Calu3 (cell line): Measurements from ENCODE around the gene ADGRF4. TPM values are rescaled to one million over a fixed set of nuclear protein-coding genes. Genes with fewer than 3 reads are reported as not detected.

Experiments used
- BruUV-seq: library from RNA; stranded (reverse); fragments of 400-500 nt; replicated peaks from 2 replicates; lab custom pipeline; 2021; lab: Mats Ljungman, UMichigan
- CTCF ChIA-PET: fragments of 300-600 bp; sonication (Branson Sonifier 250); formaldehyde crosslinking; loops from one replicate; lab custom pipeline; 2022; ENCODE audit warnings: antibody characterized with exemption; lab: Charles Lee
- DNase-seq: peaks from one replicate; pipeline ENCODE4 v3.0.0; 2022
- H3K27ac Mint-ChIP-seq: one replicate; pipeline ENCODE4 v1.8.0; 2022; ENCODE audit warnings: mixed read lengths; ENCODE audit not compliant: unreplicated experiment
- H3K27me3 Mint-ChIP-seq: one replicate; pipeline ENCODE4 v1.8.0; 2022; ENCODE audit warnings: mixed read lengths; ENCODE audit not compliant: unreplicated experiment
- H3K36me3 Mint-ChIP-seq: one replicate; pipeline ENCODE4 v1.8.0; 2022; ENCODE audit warnings: mild to moderate bottlenecking, moderate library complexity, mixed read lengths; ENCODE audit not compliant: insufficient read depth, unreplicated experiment
- H3K4me1 Mint-ChIP-seq: one replicate; pipeline ENCODE4 v1.8.0; 2022; ENCODE audit warnings: mild to moderate bottlenecking, low read depth, mixed read lengths; ENCODE audit not compliant: unreplicated experiment
- H3K4me3 Mint-ChIP-seq: one replicate; pipeline ENCODE4 v1.8.0; 2022; ENCODE audit warnings: mild to moderate bottlenecking, low read depth, moderate library complexity, mixed read lengths; ENCODE audit not compliant: unreplicated experiment
- H3K9me3 Mint-ChIP-seq: one replicate; pipeline ENCODE4 v1.8.0; 2022; ENCODE audit warnings: low read depth, mixed read lengths; ENCODE audit not compliant: unreplicated experiment
- CTCF ChIP-seq: fragments of 200-600 bp; IDR thresholded peaks from one replicate; pipeline ENCODE4 v1.8.0; 2022; ENCODE audit warnings: antibody characterized with exemption; ENCODE audit not compliant: unreplicated experiment
- intact Hi-C: fragments of 100-400 bp; cut with micrococcal nuclease; formaldehyde crosslinking; loops from one replicate; pipeline ENCODE4 v1.10.0; 2022; ENCODE audit not compliant: unreplicated experiment
- total RNA-seq: library from RNA; stranded (reverse); gene quantifications from 2 replicates; pipeline ENCODE4 v1.2.3, GENCODE V29; 2022

Gene ADGRF4
- total RNA-seq, 1 experiment from 2014 or later, result 7.3 TPM

GRCh38 chr6:47722194-47722593 lies 23.8 kb downstream of the ADGRF4 start:
- no peak for DNase-seq
- CTCF ChIA-PET, result no interaction called here
- Mint-ChIP-seq H3K27ac (no peak overlapping the region), H3K9me3 (no peaks in the 10 kb centered on the region), H3K36me3 (peaks cover 7% of the 10 kb centered on the region), H3K4me1 (peaks cover 19% of the 10 kb centered on the region), H3K27me3 (no peaks in the 10 kb centered on the region), H3K4me3 (no peak overlapping the region)
- intact Hi-C loops, result no loop called here
- BruUV-seq, result no TSS peak
- no peak for TF ChIP-seq CTCF

- H3K4me3 Mint-ChIP-seq, result no peak overlapping the region
- intact Hi-C loops, result no loop called here
- no peak for DNase-seq
- H3K36me3 Mint-ChIP-seq, result peaks cover 13% of the 10 kb centered on the region
- no peak for TF ChIP-seq CTCF
- H3K4me1 Mint-ChIP-seq, result peaks cover 27% of the 10 kb centered on the region
- no peaks in the 10 kb centered on the region for H3K27me3 Mint-ChIP-seq
- BruUV-seq, result no TSS peak
- no peaks in the 10 kb centered on the region for H3K9me3 Mint-ChIP-seq
- CTCF ChIA-PET, result interaction anchor here (1.4 kb wide), 1 partner anchor 10 kb away, joined by 5 read pairs; no protein-coding TSS in a partner anchor
- H3K27ac Mint-ChIP-seq, result no peak overlapping the region
These were observed 25.9 kb downstream of the ADGRF4 start for GRCh38 chr6:47724300-47724699.

GRCh38 chr6:47727391-47727790 lies 29.0 kb downstream of the ADGRF4 start:
- no peak for TF ChIP-seq CTCF
- DNase-seq, result no peak
- CTCF ChIA-PET, result interaction anchor here (2.9 kb wide), 1 partner anchor 27 kb away, joined by 10 read pairs; no protein-coding TSS in a partner anchor
- intact Hi-C loops, result no loop called here
- BruUV-seq, result no TSS peak
- no peak overlapping the region for H3K4me3 Mint-ChIP-seq
- no peaks in the 10 kb centered on the region for H3K27me3 Mint-ChIP-seq
- H3K27ac Mint-ChIP-seq, result no peak overlapping the region
- H3K9me3 Mint-ChIP-seq, result no peaks in the 10 kb centered on the region
- H3K36me3 Mint-ChIP-seq, result peaks cover 12% of the 10 kb centered on the region
- H3K4me1 Mint-ChIP-seq, result peaks cover 41% of the 10 kb centered on the region

GRCh38 chr6:47729019-47729418 lies 30.6 kb downstream of the ADGRF4 start:
- intact Hi-C loops, result loop anchor here (2.0 kb wide), 1 partner anchor 28 kb away; no protein-coding TSS in a partner anchor
- CTCF ChIA-PET, result interaction anchor here (0.6 to 2.9 kb wide), 8 partner anchors 8 to 622 kb away, joined by 3 to 10 read pairs (median 4); no protein-coding TSS in a partner anchor
- DNase-seq, result peak; percentile 30
- Mint-ChIP-seq H3K9me3 (no peaks in the 10 kb centered on the region), H3K4me3 (peak overlapping the region; percentile 38), H3K27me3 (no peaks in the 10 kb centered on the region), H3K36me3 (peaks cover 12% of the 10 kb centered on the region), H3K4me1 (peaks cover 48% of the 10 kb centered on the region), H3K27ac (peak overlapping the region; percentile 98)
- BruUV-seq, result no TSS peak
- no peak for TF ChIP-seq CTCF
